IgD-negative memory B cell (primary cell): ENCODE measurements around the gene GAL3ST3. TPM values are rescaled to one million over a fixed set of nuclear protein-coding genes. Genes with fewer than 3 reads are reported as not detected.

ENCODE experiments used
- H3K27ac Mint-ChIP-seq, 3 donors: one replicate each; pipeline ENCODE4 v1.8.0; 2020 to 2022; ENCODE audit warnings: mild to moderate bottlenecking in 3 of 3, mixed read lengths in 3 of 3, moderate library complexity in 1 of 3
- H3K27me3 Mint-ChIP-seq: one replicate; pipeline ENCODE4 v1.8.0; 2021; ENCODE audit warnings: mixed read lengths
- H3K36me3 Mint-ChIP-seq: one replicate; pipeline ENCODE4 v1.8.0; 2020; ENCODE audit warnings: mild to moderate bottlenecking, mixed read lengths
- H3K4me1 Mint-ChIP-seq, 3 donors: one replicate each; pipeline ENCODE4 v1.8.0; 2020 to 2022; ENCODE audit warnings: mixed read lengths in 3 of 3, mild to moderate bottlenecking in 1 of 3
- H3K4me3 Mint-ChIP-seq, 4 donors: one replicate each; pipeline ENCODE4 v1.8.0; 2020 to 2022; ENCODE audit warnings: mild to moderate bottlenecking in 4 of 4, mixed read lengths in 4 of 4, moderate library complexity in 3 of 4
- H3K9me3 Mint-ChIP-seq, 3 donors: one replicate each; pipeline ENCODE4 v1.8.0; 2020 to 2021; ENCODE audit warnings: mixed read lengths in 3 of 3, mild to moderate bottlenecking in 1 of 3
- polyA plus RNA-seq: library from polyadenylated mRNA; unstranded; fragments of 300-500 nt; fragmentation: Illumina TruSeq; gene quantifications from one replicate; pipeline ENCODE4 v1.2.3, GENCODE V29; 2021

The GAL3ST3 gene
- polyA plus RNA-seq, 1 donor from 2014 or later, result not detected

GRCh38 chr11:66075273-66075672 lies 26.3 kb upstream of the GAL3ST3 start:
- Mint-ChIP-seq H3K27me3 (no peaks in the 10 kb centered on the region), H3K9me3 (no peaks in the 10 kb centered on the region), H3K4me1 (peaks cover 44 to 66% (median 51%) of the 10 kb centered on the region in 3 donors), H3K27ac (no peak overlapping the region), H3K36me3 (peaks cover 13% of the 10 kb centered on the region), H3K4me3 (no peak overlapping the region)

- Mint-ChIP-seq H3K4me3 (peak overlapping the region in 3 of 4 donors; percentile 31 to 99 (median 81)), H3K9me3 (no peaks in the 10 kb centered on the region), H3K27ac (peak overlapping the region; percentile 45 to 98 (median 67)), H3K27me3 (no peaks in the 10 kb centered on the region), H3K36me3 (peaks cover 13% of the 10 kb centered on the region), H3K4me1 (peaks cover 42 to 59% (median 45%) of the 10 kb centered on the region in 3 donors)
Measured at GRCh38 chr11:66073669-66074068, 24.7 kb upstream of the GAL3ST3 start.

DNA sequence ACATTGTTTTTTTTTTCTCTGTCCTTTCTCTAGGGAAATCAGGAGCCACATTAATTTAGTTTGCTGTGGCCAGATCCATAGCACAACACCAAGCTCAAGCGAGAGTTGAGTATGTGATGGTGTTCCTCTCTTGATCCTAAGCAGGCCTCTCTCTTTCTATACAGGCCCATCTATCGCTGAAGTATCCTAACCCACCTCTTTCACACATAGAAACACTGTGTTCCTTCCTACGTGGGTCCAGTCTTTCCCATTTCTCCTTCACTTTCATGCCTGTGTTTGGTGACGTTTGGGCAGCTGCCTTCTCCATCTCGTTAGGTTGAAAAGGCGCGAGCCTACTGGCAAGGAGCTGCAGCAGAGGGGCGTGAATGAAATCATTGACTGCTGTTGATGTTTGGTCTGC lies 23.6 kb upstream of the GAL3ST3 start:
- Mint-ChIP-seq H3K27me3 (no peaks in the 10 kb centered on the region), H3K4me1 (peaks cover 39 to 56% (median 43%) of the 10 kb centered on the region in 3 donors), H3K36me3 (peaks cover 13% of the 10 kb centered on the region), H3K4me3 (peak overlapping the region; percentile 89 to 99 (median 98)), H3K27ac (peak overlapping the region; percentile 7 to 98 (median 67)), H3K9me3 (no peaks in the 10 kb centered on the region)

DNA sequence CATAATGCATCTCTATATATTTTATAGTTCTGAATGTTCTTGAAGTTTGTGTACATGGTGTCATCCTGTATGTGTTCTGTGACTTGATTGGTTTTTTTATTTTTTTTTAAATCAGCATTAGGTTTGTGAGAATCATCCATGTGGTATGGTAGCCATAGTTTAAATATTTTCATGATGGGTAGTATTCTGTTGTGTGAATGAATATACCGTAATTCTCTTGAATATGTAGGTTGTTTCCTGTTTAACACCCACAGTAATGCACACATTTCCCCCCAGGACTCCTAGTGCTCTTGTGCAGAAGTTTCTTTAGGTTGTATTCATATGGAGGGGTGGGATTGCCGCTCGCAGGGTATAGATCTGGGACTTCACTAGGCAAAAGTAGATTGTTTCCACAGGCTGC lies 23.1 kb upstream of the GAL3ST3 start:
- Mint-ChIP-seq H3K27ac (peak overlapping the region; percentile 61 to 98 (median 97)), H3K36me3 (peaks cover 13% of the 10 kb centered on the region)

DNA sequence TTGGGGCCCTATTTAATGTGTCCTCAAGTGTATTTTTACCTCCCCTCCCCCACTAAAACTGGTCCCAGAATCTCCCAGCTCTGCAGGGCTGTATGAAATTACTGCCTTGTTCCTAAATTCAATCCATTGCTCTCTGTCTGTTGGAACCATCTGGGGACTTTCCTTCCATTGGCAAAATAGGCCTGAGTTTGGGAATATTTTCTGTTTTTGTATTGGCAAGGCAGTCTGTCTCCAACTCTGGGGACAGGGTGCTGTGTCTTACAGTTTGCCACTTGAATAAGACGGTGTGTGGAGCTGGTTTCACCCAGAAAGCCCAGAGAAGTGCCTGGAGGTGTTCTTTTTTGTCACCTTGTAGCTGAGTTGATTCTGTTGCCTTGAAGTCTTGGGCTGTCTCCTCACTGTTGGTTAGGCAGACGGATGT lies 22.4 kb upstream of the GAL3ST3 start:
- Mint-ChIP-seq H3K9me3 (no peaks in the 10 kb centered on the region), H3K36me3 (peaks cover 9% of the 10 kb centered on the region), H3K27ac (peak overlapping the region; percentile 94 to 98 (median 97)), H3K4me1 (peaks cover 43 to 55% (median 44%) of the 10 kb centered on the region in 3 donors), H3K4me3 (peak overlapping the region; percentile 89 to 99 (median 98)), H3K27me3 (no peaks in the 10 kb centered on the region)

More for the DNA sequence above, 23.1 kb upstream of the GAL3ST3 start:
- Mint-ChIP-seq H3K9me3 (no peaks in the 10 kb centered on the region), H3K4me3 (peak overlapping the region; percentile 89 to 99 (median 98)), H3K4me1 (peaks cover 39 to 56% (median 44%) of the 10 kb centered on the region in 3 donors), H3K27me3 (no peaks in the 10 kb centered on the region)

GRCh38 chr11:66070604-66071380 lies 21.8 kb upstream of the GAL3ST3 start:
- Mint-ChIP-seq H3K27me3 (no peaks in the 10 kb centered on the region), H3K4me1 (peaks cover 43 to 51% (median 48%) of the 10 kb centered on the region in 3 donors), H3K4me3 (peak overlapping the region; percentile 89 to 99 (median 98)), H3K27ac (peak overlapping the region; percentile 94 to 98 (median 97)), H3K36me3 (peaks cover 12% of the 10 kb centered on the region), H3K9me3 (no peaks in the 10 kb centered on the region)

- Mint-ChIP-seq H3K9me3 (no peaks in the 10 kb centered on the region), H3K4me1 (peaks cover 46 to 51% (median 48%) of the 10 kb centered on the region in 3 donors), H3K4me3 (peak within 1 kb of the TSS; percentile 90 to 99 (median 98)), H3K27me3 (no peaks in the 10 kb centered on the region), H3K27ac (peak within 1 kb of the TSS; percentile 97 to 98 (median 97)), H3K36me3 (peaks cover 16% of the 10 kb centered on the region)
Measured at GRCh38 chr11:66069715-66070603, 21.0 kb upstream of the GAL3ST3 start, which contains the start of gene PACS1. TSS of gene PACS1 (plus strand) at chr11:66070272. CDS start at chr11:66070487, 215 bp downstream.

DNA sequence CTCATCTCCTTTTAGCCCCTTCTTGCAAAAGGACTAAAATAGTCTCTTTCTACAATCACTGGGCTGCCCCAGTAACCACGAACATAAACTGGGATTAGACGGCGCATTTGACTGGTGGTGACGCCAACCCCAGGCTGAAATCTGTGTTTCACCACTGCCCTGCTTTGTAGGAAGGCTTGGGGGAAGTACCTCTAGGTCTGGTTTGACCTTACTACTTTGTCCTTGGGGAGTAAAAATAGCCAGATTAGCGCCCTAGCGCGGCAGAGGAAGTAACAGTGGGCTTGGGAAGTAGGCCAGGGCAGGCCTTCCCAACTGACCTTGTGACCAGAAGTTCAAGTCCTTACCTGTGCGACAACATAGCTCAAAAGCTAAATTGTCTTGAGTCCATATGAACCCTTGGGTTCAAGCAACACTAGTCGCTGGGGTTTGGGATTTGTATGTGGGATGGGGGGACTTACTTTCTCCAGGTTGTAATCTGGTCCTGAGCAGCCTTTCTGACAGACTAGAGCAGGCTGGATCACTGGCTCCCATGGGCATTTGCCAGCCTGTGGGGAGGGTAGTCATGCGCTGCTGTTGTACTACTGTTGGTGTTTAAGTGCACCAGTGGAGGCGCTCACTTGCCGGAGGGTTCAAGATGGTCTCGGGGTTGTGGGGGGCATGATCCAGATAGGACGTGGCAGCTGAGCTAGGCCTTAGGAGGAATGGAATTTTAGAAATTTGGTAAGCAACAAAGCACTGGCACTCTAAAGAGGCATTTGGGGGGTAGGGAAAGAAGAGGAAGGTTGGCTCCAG lies 20.2 kb upstream of the GAL3ST3 start:
- Mint-ChIP-seq H3K27me3 (no peaks in the 10 kb centered on the region), H3K27ac (peak overlapping the region; percentile 90 to 97 (median 95)), H3K36me3 (peaks cover 16% of the 10 kb centered on the region), H3K9me3 (no peaks in the 10 kb centered on the region), H3K4me1 (peaks cover 44 to 47% (median 45%) of the 10 kb centered on the region in 3 donors), H3K4me3 (peak overlapping the region; percentile 86 to 93 (median 90))

GRCh38 chr11:66068154-66068821 lies 19.3 kb upstream of the GAL3ST3 start:
- Mint-ChIP-seq H3K4me3 (peak overlapping the region; percentile 85 to 91 (median 90)), H3K27me3 (no peaks in the 10 kb centered on the region), H3K4me1 (peaks cover 39 to 44% (median 43%) of the 10 kb centered on the region in 3 donors), H3K36me3 (peaks cover 15% of the 10 kb centered on the region), H3K27ac (peak overlapping the region; percentile 90 to 97 (median 95)), H3K9me3 (no peaks in the 10 kb centered on the region)

DNA sequence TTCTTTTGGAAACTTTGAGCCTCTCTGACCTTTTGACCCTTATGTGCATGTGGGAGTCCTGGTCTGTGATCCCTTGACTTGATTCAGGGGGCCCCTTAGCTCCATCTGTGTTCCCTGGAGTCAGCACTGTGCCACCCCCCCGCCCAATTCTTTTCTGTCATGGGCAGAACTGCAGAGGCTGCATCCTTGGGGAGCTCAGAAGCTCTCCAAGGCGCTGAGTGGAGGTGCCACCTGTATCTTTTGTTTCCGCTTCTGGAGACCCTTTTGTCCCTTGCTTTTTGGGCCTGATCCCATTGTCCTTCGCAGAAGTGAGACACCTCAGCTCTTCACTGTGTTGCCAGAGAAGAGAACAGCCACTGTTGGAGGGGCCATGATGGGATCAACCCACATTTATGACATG lies 18.7 kb upstream of the GAL3ST3 start:
- H3K36me3 Mint-ChIP-seq, result peaks cover 15% of the 10 kb centered on the region

GRCh38 chr11:66066751-66067150 lies 17.8 kb upstream of the GAL3ST3 start:
- H3K4me3 Mint-ChIP-seq, result peak overlapping the region in 1 of 4 donors; percentile 91
- H3K4me1 Mint-ChIP-seq, result peaks cover 27 to 38% (median 27%) of the 10 kb centered on the region in 3 donors
- no peaks in the 10 kb centered on the region for H3K9me3 Mint-ChIP-seq
- H3K36me3 Mint-ChIP-seq, result peaks cover 15% of the 10 kb centered on the region
- no peaks in the 10 kb centered on the region for H3K27me3 Mint-ChIP-seq
- H3K27ac Mint-ChIP-seq, result peak overlapping the region in 2 of 3 donors; percentile 88 to 95

More for the DNA sequence above, 18.7 kb upstream of the GAL3ST3 start:
- Mint-ChIP-seq H3K27me3 (no peaks in the 10 kb centered on the region), H3K9me3 (no peaks in the 10 kb centered on the region), H3K4me1 (peaks cover 34 to 38% (median 36%) of the 10 kb centered on the region in 3 donors), H3K4me3 (peak overlapping the region in 2 of 4 donors; percentile 60 to 91), H3K27ac (peak overlapping the region; percentile 90 to 97 (median 95))

- H3K4me3 Mint-ChIP-seq, result no peak overlapping the region
- H3K36me3 Mint-ChIP-seq, result peaks cover 15% of the 10 kb centered on the region
- H3K27me3 Mint-ChIP-seq, result no peaks in the 10 kb centered on the region
Measured at GRCh38 chr11:66064571-66064970, 15.6 kb upstream of the GAL3ST3 start.

DNA sequence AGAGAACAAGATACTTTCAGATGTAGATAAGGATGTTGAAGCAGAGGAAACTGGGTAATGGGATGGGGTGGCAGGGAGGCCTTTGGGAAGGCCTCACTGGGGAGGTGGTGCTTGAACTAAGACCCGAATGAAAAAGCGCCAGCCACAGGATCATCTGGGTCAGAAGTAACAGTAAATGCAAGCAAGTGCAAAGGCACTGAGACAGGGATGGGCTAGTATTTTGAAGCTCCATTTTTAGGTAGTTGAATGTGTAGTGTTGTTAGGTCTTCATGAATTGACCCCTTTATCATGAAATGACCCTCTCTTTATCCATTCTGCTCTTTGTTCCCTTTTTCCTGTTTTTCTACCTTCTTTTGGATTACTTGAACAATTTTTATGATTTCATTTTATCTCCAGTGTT lies 14.9 kb upstream of the GAL3ST3 start:
- Mint-ChIP-seq H3K27me3 (no peaks in the 10 kb centered on the region), H3K4me3 (peak overlapping the region in 1 of 4 donors; percentile 40), H3K36me3 (peaks cover 17% of the 10 kb centered on the region), H3K4me1 (peaks cover 28 to 36% (median 29%) of the 10 kb centered on the region in 3 donors), H3K9me3 (no peaks in the 10 kb centered on the region), H3K27ac (peak overlapping the region in 1 of 3 donors; percentile 68)

More at GRCh38 chr11:66064571-66064970, 15.6 kb upstream of the GAL3ST3 start:
- peaks cover 33 to 42% (median 35%) of the 10 kb centered on the region in 3 donors for H3K4me1 Mint-ChIP-seq
- H3K27ac Mint-ChIP-seq, result peak overlapping the region in 1 of 3 donors; percentile 53
- H3K9me3 Mint-ChIP-seq, result no peaks in the 10 kb centered on the region
